Activated naive CD4-positive, alpha-beta T cell treated with anti-CD3 and anti-CD28 coated beads, Interleukin-2, amount 50 U/mL, for 16 hours (primary cell): ENCODE results near the gene VPS41.
"Not testable (repeated sequence)": the region's sequence is repeated elsewhere in the genome, so short reads cannot be mapped to it uniquely, and the experiment has no call there.

ENCODE experiments used
- DNase-seq: peaks from one replicate; pipeline ENCODE4 v3.0.0-alpha.2; 2020

VPS41 gene

GRCh38 chr7:38908759-38909335, at the start of gene VPS41:
Gene VPS41 (minus strand): TSS chr7:38909191. CDS start chr7:38909174, 17 bp downstream.
- peak; percentile 75 for DNase-seq

DNA sequence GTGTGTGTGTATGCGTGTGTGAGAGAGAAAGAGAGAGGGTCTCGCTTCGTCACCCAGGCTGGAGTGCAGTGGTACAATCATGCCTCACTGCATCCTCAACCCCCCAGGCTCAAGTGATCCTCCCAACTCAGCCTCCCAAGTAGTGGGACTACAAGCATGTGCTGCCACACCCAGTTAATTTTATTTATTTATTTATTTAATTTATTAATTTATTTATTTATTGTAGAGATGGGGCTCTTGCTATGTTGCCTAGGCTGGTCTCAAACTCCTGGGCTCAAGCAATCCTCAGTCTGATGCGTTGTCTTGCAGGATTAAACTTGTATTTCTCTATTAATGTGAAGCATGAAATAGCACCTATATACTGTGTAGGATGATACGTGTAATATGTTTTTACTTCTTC, 46.9 kb upstream of the VPS41 start:
- DNase-seq: no peak

GRCh38 chr7:38953971-38954370, 45.0 kb upstream of the VPS41 start:
- DNase-seq: no peak

GRCh38 chr7:38953227-38953626, 44.2 kb upstream of the VPS41 start:
- no peak for DNase-seq

- no peak for DNase-seq
Measured at GRCh38 chr7:38951213-38951612, 42.2 kb upstream of the VPS41 start.

DNA sequence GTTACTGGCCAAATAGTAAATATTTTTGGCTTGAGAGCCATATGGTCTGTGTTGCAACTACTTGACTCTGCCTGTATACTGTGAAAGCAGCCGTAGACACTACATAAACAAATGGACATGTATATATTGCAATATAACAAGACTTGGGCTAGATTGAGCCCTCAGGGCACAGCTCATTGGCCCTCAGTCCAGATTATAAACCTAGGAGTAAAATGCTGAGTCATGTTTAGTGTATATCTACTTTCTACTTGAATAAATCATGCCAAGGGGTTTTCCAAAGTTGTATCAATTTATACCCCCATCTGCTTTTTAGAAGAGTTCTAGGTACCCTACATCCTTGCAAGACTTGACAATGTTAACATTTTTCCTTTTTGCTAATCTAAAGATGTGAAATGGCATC, 41.3 kb upstream of the VPS41 start:
- no peak for DNase-seq

DNA sequence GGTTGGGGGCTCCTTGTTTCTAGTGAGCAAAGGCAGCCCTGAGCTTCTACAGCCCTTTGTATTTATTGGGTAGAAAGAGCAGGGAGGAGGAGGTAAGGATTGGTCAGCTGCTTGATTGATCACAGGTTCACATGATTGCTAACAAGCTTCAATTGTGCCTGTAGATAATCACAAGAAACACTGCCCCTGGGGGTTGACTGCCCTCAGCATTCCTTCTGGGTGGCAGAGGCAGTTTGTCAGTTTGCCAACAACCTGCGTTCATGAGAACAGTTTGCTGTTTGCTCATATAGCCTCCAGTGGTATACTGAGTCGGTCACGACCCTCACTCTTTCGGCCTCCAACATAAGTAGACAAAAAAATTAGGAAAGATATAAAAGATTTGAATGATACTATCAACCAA, 38.5 kb upstream of the VPS41 start:
- not testable (repeated sequence) for DNase-seq

- DNase-seq: no peak
Measured at GRCh38 chr7:38942431-38943051, 33.5 kb upstream of the VPS41 start.

DNA sequence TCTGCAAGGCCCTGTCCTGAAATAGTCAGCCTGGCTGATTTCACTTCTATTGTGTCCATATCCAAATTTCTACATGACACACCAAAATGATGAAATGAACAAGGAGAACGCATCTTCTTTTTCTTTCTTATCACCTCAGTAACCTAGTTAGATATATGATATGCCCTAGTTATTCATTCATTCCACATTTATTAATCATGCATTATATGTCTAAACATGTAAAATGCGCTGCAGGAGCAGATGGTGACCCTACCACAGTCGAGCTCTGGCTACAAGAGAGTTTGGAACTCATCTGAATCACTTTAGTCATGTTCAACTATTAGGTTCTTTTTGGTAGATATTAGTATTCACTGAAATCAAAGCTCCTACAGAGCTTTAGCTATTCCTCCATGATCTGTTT, 31.8 kb upstream of the VPS41 start:
- no peak for DNase-seq

DNA sequence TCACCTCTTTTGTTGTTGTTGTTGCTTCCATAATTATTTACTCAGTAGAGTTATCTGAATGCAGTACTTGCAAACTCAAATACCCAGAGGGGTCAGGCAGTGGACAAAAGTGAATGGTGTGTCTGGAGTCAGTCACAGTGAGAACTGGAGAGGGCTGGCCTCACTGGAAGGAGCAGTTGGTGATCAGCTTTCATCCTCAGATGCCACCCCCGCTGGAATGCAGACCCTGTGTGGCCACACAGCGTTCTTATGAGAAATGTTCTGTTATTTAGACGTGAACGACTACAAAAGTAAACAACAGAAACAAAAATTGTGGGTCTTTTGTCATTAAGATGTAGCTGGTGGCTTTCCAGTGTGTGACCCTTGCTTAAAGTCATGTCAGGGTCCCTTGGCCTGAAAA, 29.6 kb upstream of the VPS41 start:
- no peak for DNase-seq

DNA sequence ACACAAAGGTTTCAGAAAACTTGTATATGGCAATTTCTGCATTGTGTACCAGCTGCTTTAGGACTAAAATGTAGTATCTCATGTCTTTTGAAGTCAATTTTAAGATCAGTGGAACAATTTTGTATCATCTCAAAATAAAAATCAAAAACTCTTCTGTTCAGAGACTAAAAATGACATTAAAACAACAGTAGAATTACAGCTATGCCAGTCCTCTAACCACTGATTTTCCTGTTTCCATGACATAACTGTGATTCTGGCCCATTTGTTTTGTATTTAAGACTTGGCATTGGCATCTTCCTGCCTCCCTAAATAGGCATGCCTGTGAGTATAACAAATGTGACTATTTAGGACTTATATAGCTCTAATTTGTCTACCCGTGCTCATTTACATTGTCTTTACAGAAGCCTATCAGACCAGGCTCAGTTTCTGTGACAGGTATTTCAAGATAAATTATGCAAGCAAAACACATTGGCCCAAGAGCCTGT, 29.1 kb upstream of the VPS41 start:
- DNase-seq: no peak

DNA sequence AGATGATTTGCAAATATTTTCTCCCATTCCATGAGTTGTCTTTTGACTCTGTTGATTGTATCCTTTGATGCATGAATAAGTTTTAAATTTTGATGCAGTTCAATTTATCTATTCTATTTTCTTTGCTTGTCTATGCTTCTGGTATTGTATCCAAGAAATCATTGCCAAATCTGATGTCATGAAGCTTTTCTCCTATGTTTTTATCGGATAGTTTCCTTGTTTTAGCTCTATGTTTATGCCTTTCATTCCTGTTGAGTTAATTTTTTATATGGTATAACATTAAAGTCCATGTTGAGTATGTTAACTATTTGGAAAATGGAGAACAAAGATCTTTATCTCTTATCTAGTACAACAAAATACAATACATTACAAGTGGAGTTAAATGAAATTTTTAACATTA, 27.6 kb upstream of the VPS41 start:
- no peak for DNase-seq

DNA sequence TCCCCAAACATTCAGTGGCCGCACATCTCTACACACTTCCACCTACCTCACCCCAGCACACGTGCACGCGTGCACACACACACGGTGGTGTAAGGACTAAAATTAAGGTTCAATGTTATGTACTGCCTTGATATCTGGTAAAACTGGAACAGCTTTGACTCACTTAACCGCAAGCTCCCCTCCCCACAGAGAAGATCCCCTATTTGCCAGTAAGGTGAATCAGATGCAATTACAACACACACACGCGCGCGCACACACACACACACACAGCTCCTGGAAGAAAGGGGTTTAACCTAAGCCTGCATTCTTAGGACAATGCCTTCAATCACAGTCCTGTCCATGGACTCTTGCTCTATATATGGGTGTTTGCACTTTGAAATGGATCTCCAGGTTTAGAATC, 25.5 kb upstream of the VPS41 start:
- no peak for DNase-seq

DNA sequence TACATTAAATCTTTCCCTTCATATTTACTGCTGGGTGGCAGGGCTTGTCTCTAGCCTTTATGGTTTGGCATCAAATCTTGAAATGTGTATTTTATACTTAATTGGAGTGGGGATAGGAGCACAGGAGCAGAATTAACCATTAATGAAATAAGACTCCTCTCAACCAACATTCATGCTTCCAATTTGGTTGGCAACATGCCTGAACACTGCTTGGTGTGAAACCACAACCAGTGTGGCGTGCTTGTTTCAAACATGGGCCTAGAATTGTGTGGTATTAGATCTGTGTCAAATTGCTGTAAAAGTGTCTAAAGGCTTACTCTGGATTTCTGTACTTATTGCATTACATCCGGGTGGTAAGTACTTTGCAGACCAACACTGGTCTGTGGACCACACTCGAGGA, 25.1 kb upstream of the VPS41 start:
- DNase-seq: no peak

GRCh38 chr7:38932509-38933168, 23.6 kb upstream of the VPS41 start:
- peak; percentile 26 for DNase-seq

DNA sequence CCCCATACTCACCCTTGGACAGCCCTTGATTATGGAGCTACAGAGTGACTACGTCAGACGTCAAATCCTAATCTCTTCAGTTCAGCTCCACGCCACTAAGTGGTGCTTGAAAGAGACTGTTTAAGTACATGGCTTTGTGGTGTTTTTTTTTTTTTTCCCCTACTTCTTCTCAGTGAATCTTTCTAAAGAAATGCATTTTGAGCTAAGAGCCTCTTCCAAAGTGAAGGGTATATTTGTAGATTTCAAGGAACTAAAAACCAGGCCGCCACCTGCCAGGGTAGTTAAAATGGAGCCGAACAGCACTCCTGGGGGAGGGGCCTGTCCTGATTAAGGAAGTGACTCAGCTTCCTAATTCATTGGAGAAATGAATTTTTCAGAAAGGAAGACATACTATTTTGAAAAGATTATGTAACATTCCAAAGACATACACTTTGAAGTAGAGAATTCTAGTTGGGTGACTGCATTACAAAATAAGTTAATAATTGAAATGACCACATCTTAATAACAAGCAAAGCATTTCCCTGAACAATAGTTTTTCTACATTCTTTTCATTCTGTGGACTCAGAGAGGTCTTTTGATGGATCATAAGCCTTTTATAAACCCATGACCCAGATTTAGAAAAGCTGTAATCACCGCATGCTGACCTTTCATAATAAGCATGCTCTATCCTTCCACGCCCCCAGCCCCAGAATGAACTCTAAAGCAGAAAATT, 20.6 kb upstream of the VPS41 start:
- DNase-seq: no peak

GRCh38 chr7:38928506-38928905, 19.5 kb upstream of the VPS41 start:
- no peak for DNase-seq

DNA sequence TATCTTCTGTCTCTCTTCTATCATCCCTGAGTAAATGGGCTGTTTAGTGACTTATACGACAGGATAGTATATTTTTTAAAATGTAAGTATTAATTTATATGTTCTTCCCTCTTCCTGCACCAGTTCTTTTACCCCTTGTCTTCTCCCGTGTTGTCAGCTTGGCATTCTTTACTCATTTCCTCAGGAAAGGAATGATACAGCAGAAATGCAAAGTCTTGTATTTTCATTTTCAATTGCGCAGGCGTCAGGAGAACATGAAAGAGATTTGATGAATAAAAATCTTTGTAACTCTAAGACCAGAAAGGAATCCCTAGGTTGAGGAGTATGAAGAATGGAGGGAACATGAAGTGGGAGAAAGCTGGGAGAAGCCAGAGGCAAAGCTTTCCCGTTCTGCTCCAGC, 18.8 kb upstream of the VPS41 start:
- DNase-seq: no peak

- DNase-seq: no peak
Measured at GRCh38 chr7:38920731-38921130, 11.7 kb upstream of the VPS41 start.

DNA sequence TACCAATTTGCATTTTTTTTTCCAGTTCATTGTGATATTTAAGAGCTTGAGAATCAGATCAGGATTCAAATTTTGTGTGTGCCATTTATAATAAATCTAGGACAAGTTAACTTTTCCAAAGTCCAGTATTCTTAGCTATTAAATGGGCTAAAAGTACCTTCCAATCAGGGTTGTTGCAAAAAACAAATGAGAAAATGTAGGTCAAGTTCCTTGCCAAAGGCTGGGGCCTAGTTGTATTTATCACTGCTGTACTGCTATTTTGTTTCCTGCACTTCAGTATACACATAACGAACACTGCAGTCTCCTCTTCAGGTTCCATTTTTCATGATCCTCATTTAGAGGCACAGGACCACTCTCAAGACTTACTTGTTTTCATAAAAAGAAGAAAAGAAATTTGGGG, 7.4 kb upstream of the VPS41 start:
- no peak for DNase-seq

- no peak for DNase-seq
Measured at GRCh38 chr7:38909870-38910269, 879 bp upstream of the VPS41 start.

- no peak for DNase-seq
Measured at GRCh38 chr7:38907766-38908165, 1.2 kb downstream of the VPS41 start.

DNA sequence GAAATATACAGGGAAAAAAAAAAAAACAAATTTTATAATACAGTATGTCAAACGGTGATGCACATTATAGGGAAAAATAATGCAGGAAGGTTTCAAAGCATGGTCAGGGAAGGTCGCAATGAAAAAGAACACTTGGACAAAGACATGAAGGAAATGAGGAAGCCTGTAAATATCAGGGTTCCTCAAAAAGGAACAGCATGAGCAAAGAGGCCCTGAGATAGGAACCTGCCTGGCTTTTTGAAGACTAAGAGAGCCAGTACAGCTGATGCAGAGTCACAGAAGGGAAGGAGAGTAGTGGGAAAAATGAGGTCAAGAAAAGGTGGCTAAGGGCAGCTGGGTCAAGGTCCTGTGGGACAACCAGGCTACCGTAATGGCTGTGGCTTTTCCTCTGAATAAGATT, 1.9 kb downstream of the VPS41 start:
- no peak for DNase-seq
